Tibial nerve (tissue), 4 donors: ENCODE results near the gene MADD.

Source experiments
- CTCF ChIP-seq, 5 experiments: fragments of 200-600 bp in 3 of 5; fragments of 450-650 bp in 2 of 5; sonication (generic) in 3 of 5; IDR thresholded peaks; one replicate each; pipeline ENCODE4 v1.5.1; 2016 to 2019; ENCODE audit warnings: antibody characterized with exemption in 5 of 5, mild to moderate bottlenecking in 3 of 5, moderate library complexity in 2 of 5
- EP300 ChIP-seq, 2 donors: sonication (generic); formaldehyde crosslinking; IDR thresholded peaks; one replicate each; pipeline ENCODE4 v1.6.1; 2017; ENCODE audit warnings: antibody characterized with exemption in 2 of 2, mild to moderate bottlenecking in 1 of 2
- POLR2A ChIP-seq, 2 donors: fragments of 450-650 bp; IDR thresholded peaks; one replicate each; pipeline ENCODE4 v1.6.1; 2017; ENCODE audit warnings: antibody characterized with exemption in 2 of 2, mild to moderate bottlenecking in 2 of 2, moderate library complexity in 2 of 2

- TF ChIP-seq CTCF (IDR thresholded peaks at IDR 0.05) (no peak), POLR2A (IDR thresholded peaks at IDR 0.05) (no peak), EP300 (IDR thresholded peaks at IDR 0.05) (no peak)
These were observed 24.1 kb upstream of the MADD start for GRCh38 chr11:47245611-47246357.
